GM20000 (cell line): Measurements from ENCODE around the gene LPAR6.
"Not testable (repeated sequence)": the region's sequence is repeated elsewhere in the genome, so short reads cannot be mapped to it uniquely, and the experiment has no call there.

Experiments
- DNase-seq: peaks from one replicate; pipeline ENCODE4 v3.0.0; 2012; ENCODE audit warnings: low spot score
- CTCF ChIP-seq: IDR thresholded peaks from 2 replicates; pipeline ENCODE4 v1.5.1; 2012; ENCODE audit warnings: mild to moderate bottlenecking, control low read depth; ENCODE audit errors: extremely low read depth, missing control alignments

LPAR6 gene

GRCh38 chr13:48429886-48430285, 17.0 kb upstream of the LPAR6 start:
- no peak for TF ChIP-seq CTCF
- no peak for DNase-seq

- DNase-seq: no peak
- TF ChIP-seq CTCF: no peak
Measured at GRCh38 chr13:48429036-48429435, 16.1 kb upstream of the LPAR6 start.

GRCh38 chr13:48426755-48427298, 13.9 kb upstream of the LPAR6 start:
- DNase-seq: not testable (repeated sequence)

GRCh38 chr13:48426052-48426451, 13.1 kb upstream of the LPAR6 start:
- no peak for DNase-seq
- TF ChIP-seq CTCF: no peak

- no peak for TF ChIP-seq CTCF
- no peak for DNase-seq
Measured at GRCh38 chr13:48424212-48424611, 11.3 kb upstream of the LPAR6 start.

GRCh38 chr13:48422003-48422402, 9.1 kb upstream of the LPAR6 start:
- DNase-seq: not testable (repeated sequence)

- TF ChIP-seq CTCF: no peak
- no peak for DNase-seq
Measured at GRCh38 chr13:48415516-48415915, 2.6 kb upstream of the LPAR6 start.

- DNase-seq: no peak
- no peak for TF ChIP-seq CTCF
Measured at GRCh38 chr13:48414501-48414900, 1.6 kb upstream of the LPAR6 start.
